Ishikawa (cell line): ENCODE results near the gene ZPLD1.

Source experiments
- CEBPB ChIP-seq: IDR thresholded peaks from 2 replicates; pipeline ENCODE4 v1.6.1; 2012
- CREB1 ChIP-seq: IDR thresholded peaks from 2 replicates; pipeline ENCODE4 v1.6.1; 2012; ENCODE audit warnings: low read depth
- EGR1 ChIP-seq: IDR thresholded peaks from 2 replicates; pipeline ENCODE4 v1.6.1; 2012
- EP300 ChIP-seq: IDR thresholded peaks from 2 replicates; pipeline ENCODE4 v1.6.1; 2012; ENCODE audit warnings: borderline replicate concordance
- FOXM1 ChIP-seq: IDR thresholded peaks from 2 replicates; pipeline ENCODE4 v1.6.1; 2012; ENCODE audit warnings: low read depth, borderline replicate concordance
- NFIC ChIP-seq: IDR thresholded peaks from 2 replicates; pipeline ENCODE4 v1.6.1; 2012
- RAD21 ChIP-seq: IDR thresholded peaks from 2 replicates; pipeline ENCODE4 v1.6.1; 2012; ENCODE audit warnings: low read depth
- REST ChIP-seq: IDR thresholded peaks from 2 replicates; pipeline ENCODE4 v1.6.1; 2012; ENCODE audit warnings: low read depth, mild to moderate bottlenecking
- TAF1 ChIP-seq: IDR thresholded peaks from 2 replicates; pipeline ENCODE4 v1.6.1; 2012; ENCODE audit warnings: low read depth, mild to moderate bottlenecking
- TEAD4 ChIP-seq: IDR thresholded peaks from 2 replicates; pipeline ENCODE4 v1.6.1; 2012
- YY1 ChIP-seq: IDR thresholded peaks from 2 replicates; pipeline ENCODE4 v1.6.1; 2012; ENCODE audit warnings: low read depth
- ZBTB7A ChIP-seq: IDR thresholded peaks from 2 replicates; pipeline ENCODE4 v1.6.1; 2012; ENCODE audit warnings: low read depth
- TF ChIP-seq, protein P1 (sequence below): IDR thresholded peaks from 2 replicates; pipeline ENCODE4 v1.6.1; 2012
- TF ChIP-seq, protein P2 (sequence below): IDR thresholded peaks from 2 replicates; pipeline ENCODE4 v1.6.1; 2012

Gene ZPLD1

GRCh38 chr3:102474207-102474606, 39.4 kb downstream of the ZPLD1 start:
- no peak for TF ChIP-seq NFIC
- TF ChIP-seq EGR1: no peak
- TF ChIP-seq REST: no peak
- no peak for TF ChIP-seq FOXM1
- no peak for TF ChIP-seq YY1
- no peak for TF ChIP-seq RAD21
- TF ChIP-seq, protein P1, sequence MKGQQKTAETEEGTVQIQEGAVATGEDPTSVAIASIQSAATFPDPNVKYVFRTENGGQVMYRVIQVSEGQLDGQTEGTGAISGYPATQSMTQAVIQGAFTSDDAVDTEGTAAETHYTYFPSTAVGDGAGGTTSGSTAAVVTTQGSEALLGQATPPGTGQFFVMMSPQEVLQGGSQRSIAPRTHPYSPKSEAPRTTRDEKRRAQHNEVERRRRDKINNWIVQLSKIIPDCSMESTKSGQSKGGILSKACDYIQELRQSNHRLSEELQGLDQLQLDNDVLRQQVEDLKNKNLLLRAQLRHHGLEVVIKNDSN: no peak
- TF ChIP-seq EP300: no peak

DNA sequence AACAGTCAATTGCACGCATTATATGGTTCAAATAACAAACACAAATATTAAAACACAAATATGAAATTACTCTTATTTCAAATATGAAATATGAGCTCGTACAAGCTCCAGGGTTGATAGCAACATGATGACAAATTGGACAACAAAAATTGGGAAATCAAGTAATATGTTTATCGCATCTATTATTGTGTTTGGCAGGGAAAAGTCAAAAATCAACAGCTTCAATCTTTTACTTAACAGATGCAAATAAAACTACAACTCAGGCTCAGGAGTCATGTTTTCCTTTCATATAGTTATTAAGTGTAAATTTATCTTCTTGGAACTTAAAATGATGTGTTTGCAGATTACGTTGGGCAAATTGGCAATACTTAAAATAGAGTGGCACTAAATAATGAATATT, 41.4 kb downstream of the ZPLD1 start:
- TF ChIP-seq ZBTB7A (no peak), CEBPB (no peak), TAF1 (no peak), EGR1 (no peak)

DNA sequence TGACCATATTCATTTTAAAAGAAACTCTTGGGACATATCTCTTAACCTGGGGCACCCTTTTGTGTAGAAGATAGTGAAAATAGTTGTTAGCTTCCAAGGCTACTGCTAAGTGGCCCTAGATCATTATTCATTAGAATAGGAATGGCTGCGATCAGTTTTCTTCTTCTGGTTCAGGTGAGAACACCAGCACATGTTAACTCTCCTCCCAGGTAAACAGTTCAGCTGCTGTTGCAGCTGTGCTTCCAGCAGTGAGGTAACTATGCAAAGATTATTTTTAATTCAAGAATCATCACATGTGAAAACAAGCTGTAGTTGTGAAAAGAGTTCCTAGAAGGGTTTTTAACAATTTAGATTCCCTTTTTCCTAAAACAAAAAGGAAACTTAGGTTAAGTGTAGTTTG, 43.3 kb downstream of the ZPLD1 start:
- TF ChIP-seq YY1: no peak
- TF ChIP-seq TEAD4: no peak
- TF ChIP-seq REST: no peak
- no peak for TF ChIP-seq NFIC
- TF ChIP-seq TAF1: no peak

GRCh38 chr3:102480139-102480538, 45.3 kb downstream of the ZPLD1 start:
- TF ChIP-seq CEBPB (no peak), FOXM1 (no peak), REST (no peak), RAD21 (no peak), CREB1 (no peak), TAF1 (no peak), NFIC (no peak)
- TF ChIP-seq, protein P2, sequence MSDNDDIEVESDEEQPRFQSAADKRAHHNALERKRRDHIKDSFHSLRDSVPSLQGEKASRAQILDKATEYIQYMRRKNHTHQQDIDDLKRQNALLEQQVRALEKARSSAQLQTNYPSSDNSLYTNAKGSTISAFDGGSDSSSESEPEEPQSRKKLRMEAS: no peak

- TF ChIP-seq EP300 (no peak), YY1 (no peak), FOXM1 (no peak), REST (no peak), TAF1 (no peak)
- TF ChIP-seq, protein P1: no peak
Observed at GRCh38 chr3:102481050-102481449, 46.2 kb downstream of the ZPLD1 start.
